ENCODE data around the gene GDPGP1. TPM values are rescaled to one million over a fixed set of nuclear protein-coding genes. Genes with fewer than 3 reads are reported as not detected.
"Not testable (repeated sequence)": the region's sequence is repeated elsewhere in the genome, so short reads cannot be mapped to it uniquely, and the experiment has no call there.

Gene GDPGP1
- total and polyA plus RNA-seq, 7 experiments from 2014 or later = 0.61 to 16.3 (median 11.6) TPM

GRCh38 chr15:90266061-90266431 is 32.0 kb downstream of the GDPGP1 start:
- Histone ChIP-seq H3K4me1 (ENCODE audit: control insufficient read depth in 2 of 2, insufficient read depth in 2 of 2, low read length in 2 of 2) (peaks cover 38 to 40% of the 10 kb centered on the region in 2 donors), H3K36me3 (ENCODE audit: control insufficient read depth in 2 of 3, insufficient read depth in 3 of 3, low read length in 3 of 3) (peaks cover 0 to 18% (median under 1%) of the 10 kb centered on the region in 3 experiments), H3K9me3 (ENCODE audit: control insufficient read depth in 2 of 3, low read length in 3 of 3) (no peaks in the 10 kb centered on the region), H3K27me3 (ENCODE audit: control insufficient read depth in 2 of 2, insufficient read depth in 2 of 2, low read length in 2 of 2) (no peaks in the 10 kb centered on the region), H3K27ac (ENCODE audit: low read depth, low read length) (peak overlapping the region; percentile 96), H3K4me3 (ENCODE audit: low read length) (peak overlapping the region; percentile 84)
- CTCF ChIA-PET = no interaction called here
- Mint-ChIP-seq H3K27me3 (no peaks in the 10 kb centered on the region), H3K36me3 (peaks cover 6 to 25% (median 20%) of the 10 kb centered on the region in 5 donors), H3K4me3 (peak overlapping the region; percentile 95 to 99 (median 97)), H3K27ac (peak overlapping the region; percentile 98 to 100 (median 99)), H3K9me3 (no peaks in the 10 kb centered on the region), H3K4me1 (peaks cover 27 to 65% (median 53%) of the 10 kb centered on the region in 7 donors)
- POLR2A ChIA-PET = interaction anchor here (0.7 to 4.0 kb wide), 8 partner anchors 10 to 163 kb away, joined by 3 to 61 read pairs (median 5); partner anchors contain the start of genes CIB1, GDPGP1, IDH2 and SEMA4B
- ATAC-seq (peak; percentile 48), DNase-seq (peak in 3 of 9 donors; percentile 24 to 64 (median 58))
- intact Hi-C loops (cut with micrococcal nuclease) = loop anchor here in 1 of 2 donors (1.0 to 10.0 kb wide), 2 partner anchors 10 to 371 kb away; partner anchors contain the start of gene AP3S2

GRCh38 chr15:90266485-90266884 is 32.5 kb downstream of the GDPGP1 start:
- ChIA-PET CTCF (no interaction called here), POLR2A (interaction anchor here (0.6 to 4.0 kb wide), 10 partner anchors 10 to 164 kb away, joined by 3 to 61 read pairs (median 4); partner anchors contain the start of genes CIB1, GDPGP1, IDH2 and SEMA4B)
- intact Hi-C loops (cut with micrococcal nuclease) = loop anchor here in 1 of 2 donors (1.0 to 10.0 kb wide), 2 partner anchors 10 to 372 kb away; partner anchors contain the start of gene AP3S2
- Histone ChIP-seq H3K4me1 (ENCODE audit: control insufficient read depth in 2 of 2, insufficient read depth in 2 of 2, low read length in 2 of 2) (peaks cover 38 to 40% of the 10 kb centered on the region in 2 donors), H3K4me3 (ENCODE audit: low read length) (peak overlapping the region; percentile 84), H3K9me3 (ENCODE audit: control insufficient read depth in 2 of 3, low read length in 3 of 3) (no peaks in the 10 kb centered on the region), H3K27me3 (ENCODE audit: control insufficient read depth in 2 of 2, insufficient read depth in 2 of 2, low read length in 2 of 2) (no peaks in the 10 kb centered on the region), H3K27ac (ENCODE audit: low read depth, low read length) (peak overlapping the region; percentile 96), H3K36me3 (ENCODE audit: control insufficient read depth in 2 of 3, insufficient read depth in 3 of 3, low read length in 3 of 3) (peaks cover 3 to 22% (median 5%) of the 10 kb centered on the region in 3 experiments)
- H3K4me1 Mint-ChIP-seq = peaks cover 31 to 70% (median 58%) of the 10 kb centered on the region in 7 donors
- peak overlapping the region; percentile 98 to 100 (median 99) for H3K27ac Mint-ChIP-seq
- peak overlapping the region; percentile 95 to 99 (median 97) for H3K4me3 Mint-ChIP-seq
- ATAC-seq (no peak), DNase-seq (peak in 2 of 9 donors; percentile 11 to 13)
- H3K9me3 Mint-ChIP-seq = no peaks in the 10 kb centered on the region
- no peaks in the 10 kb centered on the region for H3K27me3 Mint-ChIP-seq
- H3K36me3 Mint-ChIP-seq = peaks cover 11 to 29% (median 22%) of the 10 kb centered on the region in 5 donors

- ChIA-PET CTCF (interaction anchor here (1.5 kb wide), 1 partner anchor 33 kb away, joined by 3 read pairs; no protein-coding TSS in a partner anchor), POLR2A (interaction anchor here (0.5 to 4.0 kb wide), 4 partner anchors 36 to 195 kb away, joined by 3 to 61 read pairs (median 4); partner anchors contain the start of genes CIB1, GDPGP1 and SEMA4B)
- Histone ChIP-seq H3K27me3 (ENCODE audit: control insufficient read depth in 2 of 2, insufficient read depth in 2 of 2, low read length in 2 of 2) (no peaks in the 10 kb centered on the region), H3K9me3 (ENCODE audit: control insufficient read depth in 2 of 3, low read length in 3 of 3) (no peaks in the 10 kb centered on the region), H3K4me3 (ENCODE audit: low read length) (no peak overlapping the region), H3K4me1 (ENCODE audit: control insufficient read depth in 2 of 2, insufficient read depth in 2 of 2, low read length in 2 of 2) (peaks cover 38 to 40% of the 10 kb centered on the region in 2 donors), H3K27ac (ENCODE audit: low read depth, low read length) (no peak overlapping the region), H3K36me3 (ENCODE audit: control insufficient read depth in 2 of 3, insufficient read depth in 3 of 3, low read length in 3 of 3) (peaks cover 12 to 42% (median 14%) of the 10 kb centered on the region in 3 experiments)
- peak overlapping the region; percentile 58 to 99 (median 91) for H3K4me3 Mint-ChIP-seq
- DNase-seq = no peak
- peak overlapping the region; percentile 26 to 83 (median 73) for H3K27ac Mint-ChIP-seq
- H3K4me1 Mint-ChIP-seq = peaks cover 45 to 84% (median 71%) of the 10 kb centered on the region in 7 donors
- intact Hi-C loops (cut with micrococcal nuclease) = loop anchor here in 1 of 2 donors (10.0 kb wide), 1 partner anchor 374 kb away; the partner anchor contains the start of gene AP3S2
- H3K36me3 Mint-ChIP-seq = peaks cover 15 to 41% (median 25%) of the 10 kb centered on the region in 5 donors
- no peaks in the 10 kb centered on the region for H3K9me3 Mint-ChIP-seq
- H3K27me3 Mint-ChIP-seq = no peaks in the 10 kb centered on the region
- no peak for ATAC-seq
Measured at GRCh38 chr15:90268415-90268814, 34.4 kb downstream of the GDPGP1 start.

GRCh38 chr15:90270502-90271150 is 36.6 kb downstream of the GDPGP1 start:
- CTCF ChIA-PET = interaction anchor here (0.5 to 1.7 kb wide), 3 partner anchors 12 to 238 kb away, joined by 3 to 8 read pairs (median 3); no protein-coding TSS in a partner anchor
- peak overlapping the region in 7 of 9 donors; percentile 14 to 84 (median 82) for H3K27ac Mint-ChIP-seq

GRCh38 chr15:90271459-90272166 is 37.6 kb downstream of the GDPGP1 start:
- Mint-ChIP-seq H3K4me3 (peak overlapping the region in 2 of 10 donors; percentile 16 to 99), H3K9me3 (peaks cover 0 to 3% (median 0%) of the 10 kb centered on the region in 11 donors), H3K27ac (peak overlapping the region in 8 of 9 donors; percentile 47 to 83 (median 70)), H3K36me3 (peaks cover 20 to 47% (median 29%) of the 10 kb centered on the region in 5 donors), H3K4me1 (peaks cover 41 to 74% (median 64%) of the 10 kb centered on the region in 7 donors), H3K27me3 (no peaks in the 10 kb centered on the region)
- H3K36me3 ChIP-seq (ENCODE audit: control insufficient read depth in 2 of 3, insufficient read depth in 3 of 3, low read length in 3 of 3) = peaks cover 12 to 50% (median 14%) of the 10 kb centered on the region in 3 experiments
- H3K4me3 ChIP-seq (ENCODE audit: low read length) = no peak overlapping the region
- POLR2A ChIA-PET = interaction anchor here (0.6 to 0.8 kb wide), 2 partner anchors 40 to 107 kb away, joined by 3 to 4 read pairs; no protein-coding TSS in a partner anchor
- H3K4me1 ChIP-seq (ENCODE audit: control insufficient read depth in 2 of 2, insufficient read depth in 2 of 2, low read length in 2 of 2) = peaks cover 29 to 32% of the 10 kb centered on the region in 2 donors
- peak overlapping the region; percentile 42 for H3K27ac ChIP-seq (ENCODE audit: low read depth, low read length)
- intact Hi-C loops (cut with micrococcal nuclease) = no loop called here
- no peaks in the 10 kb centered on the region for H3K9me3 ChIP-seq (ENCODE audit: control insufficient read depth in 2 of 3, low read length in 3 of 3)
- CTCF ChIA-PET = interaction anchor here (0.5 to 1.7 kb wide), 4 partner anchors 11 to 199 kb away, joined by 3 to 8 read pairs (median 3); no protein-coding TSS in a partner anchor
- DNase-seq = no peak
- no peak for ATAC-seq
- no peaks in the 10 kb centered on the region for H3K27me3 ChIP-seq (ENCODE audit: control insufficient read depth in 2 of 2, insufficient read depth in 2 of 2, low read length in 2 of 2)

More at GRCh38 chr15:90270502-90271150, 36.6 kb downstream of the GDPGP1 start:
- POLR2A ChIA-PET = interaction anchor here (0.7 to 0.8 kb wide), 2 partner anchors 37 to 39 kb away, joined by 3 to 4 read pairs; partner anchors contain the start of genes CIB1 and GDPGP1
- Mint-ChIP-seq H3K4me1 (peaks cover 43 to 82% (median 66%) of the 10 kb centered on the region in 7 donors), H3K9me3 (peaks cover 0 to 3% (median 0%) of the 10 kb centered on the region in 11 donors), H3K4me3 (peak overlapping the region in 9 of 10 donors; percentile 14 to 99 (median 61)), H3K36me3 (peaks cover 20 to 48% (median 31%) of the 10 kb centered on the region in 5 donors), H3K27me3 (no peaks in the 10 kb centered on the region)
- Histone ChIP-seq H3K9me3 (ENCODE audit: control insufficient read depth in 2 of 3, low read length in 3 of 3) (no peaks in the 10 kb centered on the region), H3K27me3 (ENCODE audit: control insufficient read depth in 2 of 2, insufficient read depth in 2 of 2, low read length in 2 of 2) (no peaks in the 10 kb centered on the region), H3K27ac (ENCODE audit: low read depth, low read length) (peak overlapping the region; percentile 42), H3K4me3 (ENCODE audit: low read length) (no peak overlapping the region), H3K36me3 (ENCODE audit: control insufficient read depth in 2 of 3, insufficient read depth in 3 of 3, low read length in 3 of 3) (peaks cover 12 to 50% (median 14%) of the 10 kb centered on the region in 3 experiments), H3K4me1 (ENCODE audit: control insufficient read depth in 2 of 2, insufficient read depth in 2 of 2, low read length in 2 of 2) (peaks cover 31 to 32% of the 10 kb centered on the region in 2 donors)
- no peak for DNase-seq
- intact Hi-C loops (cut with micrococcal nuclease) = no loop called here
- ATAC-seq = no peak

GRCh38 chr15:90278467-90278866 is 44.5 kb downstream of the GDPGP1 start:
- H3K36me3 Mint-ChIP-seq; H3K27me3 ChIP-seq (ENCODE audit: control insufficient read depth in 2 of 2, insufficient read depth in 2 of 2, low read length in 2 of 2); H3K4me3 ChIP-seq (ENCODE audit: low read length); intact Hi-C loops (cut with micrococcal nuclease); ATAC-seq; H3K9me3 Mint-ChIP-seq; H3K9me3 ChIP-seq (ENCODE audit: control insufficient read depth in 2 of 3, low read length in 3 of 3); H3K4me3 Mint-ChIP-seq; H3K4me1 ChIP-seq (ENCODE audit: control insufficient read depth in 2 of 2, insufficient read depth in 2 of 2, low read length in 2 of 2); H3K27ac Mint-ChIP-seq; CTCF ChIA-PET; H3K27me3 Mint-ChIP-seq; H3K36me3 ChIP-seq (ENCODE audit: control insufficient read depth in 2 of 3, insufficient read depth in 3 of 3, low read length in 3 of 3); H3K27ac ChIP-seq (ENCODE audit: low read depth, low read length): not testable (repeated sequence)
- DNase-seq = peak in 1 of 9 donors; percentile 4
- POLR2A ChIA-PET = interaction anchor here (0.8 kb wide), 1 partner anchor 530 kb away, joined by 4 read pairs; no protein-coding TSS in a partner anchor
- H3K4me1 Mint-ChIP-seq = peaks cover 0 to 11% (median 8%) of the 10 kb centered on the region in 7 donors
